H1 (cell line): ENCODE data around the gene SFXN1. TPM values are rescaled to one million over a fixed set of nuclear protein-coding genes. Genes with fewer than 3 reads are reported as not detected.

Experiments used
- ASH2L ChIP-seq: fragments of 200-600, 300-600 bp; sonication (generic); IDR thresholded peaks from one replicate; pipeline ENCODE4 v1.7.1; 2017; ENCODE audit warnings: low read length
- HDAC6 ChIP-seq: IDR thresholded peaks from one replicate; pipeline ENCODE4 v1.7.1; 2012; ENCODE audit warnings: low read depth, mild to moderate bottlenecking, inconsistent platforms, low read length, moderate library complexity
- PHF8 ChIP-seq: fragments of 200-600 bp; sonication (generic); conservative IDR thresholded peaks from 2 replicates; pipeline ENCODE4 v1.7.1; 2012; ENCODE audit warnings: low read depth, mild to moderate bottlenecking, inconsistent platforms, low read length, moderate library complexity
- SP2 ChIP-seq: IDR thresholded peaks from 2 replicates; pipeline ENCODE4 v1.6.1; 2012; ENCODE audit warnings: mild to moderate bottlenecking, low read length, inconsistent platforms
- SP4 ChIP-seq: IDR thresholded peaks from 2 replicates; pipeline ENCODE4 v1.6.1; 2012; ENCODE audit warnings: low read length, inconsistent platforms
- SRF ChIP-seq: IDR thresholded peaks from 2 replicates; pipeline ENCODE4 v1.6.1; 2011; ENCODE audit warnings: mild to moderate bottlenecking, low read depth, low read length, moderate library complexity
- TAF1 ChIP-seq: IDR thresholded peaks from 2 replicates; pipeline ENCODE4 v1.6.1; 2011; ENCODE audit warnings: mild to moderate bottlenecking, low read depth, low read length
- polyA plus RNA-seq, 7 experiments: library from polyadenylated mRNA; depleted of rRNA in 3 of 7; stranded (reverse) in 5 of 7; unstranded in 2 of 7; fragments of >200 nt in 5 of 7; fragments of 200-250 nt in 2 of 7; gene quantifications; 1 replicate in 5 of 7; 2 replicates in 1 of 7; 4 replicates in 1 of 7; pipeline versions ENCODE4 v1.2.1 to v1.2.3, GENCODE V29; 2011 to 2013; ENCODE audit warnings: missing spikeins in 2 of 7, mixed read lengths in 2 of 7
- total RNA-seq: library from RNA; stranded (reverse); fragmentation: NEBNext Ultra II Directional; extraction: Animal tissue kit (Norgen Biotek cat#: 25700); gene quantifications from 2 replicates; pipeline ENCODE4 v1.2.1, GENCODE V29; 2021
- TF ChIP-seq, protein P1 (sequence below): fragments of 300-600 bp; sonication (generic); IDR thresholded peaks from 2 replicates; pipeline ENCODE4 v1.7.1; 2012; ENCODE audit warnings: low read length, moderate library complexity, mild to moderate bottlenecking, inconsistent platforms; ENCODE audit not compliant: insufficient replicate concordance
- TF ChIP-seq, protein P2 (sequence below): IDR thresholded peaks from 2 replicates; pipeline ENCODE4 v1.6.1; 2011; ENCODE audit warnings: low read length, improper control_type of control experiment

SFXN1 gene
- total and polyA plus RNA-seq, 2 of the 8 experiments (the other 6 are each of a cell fraction or from before 2014, with no cell fraction given) = 72.7 to 97.6 TPM

- TF ChIP-seq, protein P1, sequence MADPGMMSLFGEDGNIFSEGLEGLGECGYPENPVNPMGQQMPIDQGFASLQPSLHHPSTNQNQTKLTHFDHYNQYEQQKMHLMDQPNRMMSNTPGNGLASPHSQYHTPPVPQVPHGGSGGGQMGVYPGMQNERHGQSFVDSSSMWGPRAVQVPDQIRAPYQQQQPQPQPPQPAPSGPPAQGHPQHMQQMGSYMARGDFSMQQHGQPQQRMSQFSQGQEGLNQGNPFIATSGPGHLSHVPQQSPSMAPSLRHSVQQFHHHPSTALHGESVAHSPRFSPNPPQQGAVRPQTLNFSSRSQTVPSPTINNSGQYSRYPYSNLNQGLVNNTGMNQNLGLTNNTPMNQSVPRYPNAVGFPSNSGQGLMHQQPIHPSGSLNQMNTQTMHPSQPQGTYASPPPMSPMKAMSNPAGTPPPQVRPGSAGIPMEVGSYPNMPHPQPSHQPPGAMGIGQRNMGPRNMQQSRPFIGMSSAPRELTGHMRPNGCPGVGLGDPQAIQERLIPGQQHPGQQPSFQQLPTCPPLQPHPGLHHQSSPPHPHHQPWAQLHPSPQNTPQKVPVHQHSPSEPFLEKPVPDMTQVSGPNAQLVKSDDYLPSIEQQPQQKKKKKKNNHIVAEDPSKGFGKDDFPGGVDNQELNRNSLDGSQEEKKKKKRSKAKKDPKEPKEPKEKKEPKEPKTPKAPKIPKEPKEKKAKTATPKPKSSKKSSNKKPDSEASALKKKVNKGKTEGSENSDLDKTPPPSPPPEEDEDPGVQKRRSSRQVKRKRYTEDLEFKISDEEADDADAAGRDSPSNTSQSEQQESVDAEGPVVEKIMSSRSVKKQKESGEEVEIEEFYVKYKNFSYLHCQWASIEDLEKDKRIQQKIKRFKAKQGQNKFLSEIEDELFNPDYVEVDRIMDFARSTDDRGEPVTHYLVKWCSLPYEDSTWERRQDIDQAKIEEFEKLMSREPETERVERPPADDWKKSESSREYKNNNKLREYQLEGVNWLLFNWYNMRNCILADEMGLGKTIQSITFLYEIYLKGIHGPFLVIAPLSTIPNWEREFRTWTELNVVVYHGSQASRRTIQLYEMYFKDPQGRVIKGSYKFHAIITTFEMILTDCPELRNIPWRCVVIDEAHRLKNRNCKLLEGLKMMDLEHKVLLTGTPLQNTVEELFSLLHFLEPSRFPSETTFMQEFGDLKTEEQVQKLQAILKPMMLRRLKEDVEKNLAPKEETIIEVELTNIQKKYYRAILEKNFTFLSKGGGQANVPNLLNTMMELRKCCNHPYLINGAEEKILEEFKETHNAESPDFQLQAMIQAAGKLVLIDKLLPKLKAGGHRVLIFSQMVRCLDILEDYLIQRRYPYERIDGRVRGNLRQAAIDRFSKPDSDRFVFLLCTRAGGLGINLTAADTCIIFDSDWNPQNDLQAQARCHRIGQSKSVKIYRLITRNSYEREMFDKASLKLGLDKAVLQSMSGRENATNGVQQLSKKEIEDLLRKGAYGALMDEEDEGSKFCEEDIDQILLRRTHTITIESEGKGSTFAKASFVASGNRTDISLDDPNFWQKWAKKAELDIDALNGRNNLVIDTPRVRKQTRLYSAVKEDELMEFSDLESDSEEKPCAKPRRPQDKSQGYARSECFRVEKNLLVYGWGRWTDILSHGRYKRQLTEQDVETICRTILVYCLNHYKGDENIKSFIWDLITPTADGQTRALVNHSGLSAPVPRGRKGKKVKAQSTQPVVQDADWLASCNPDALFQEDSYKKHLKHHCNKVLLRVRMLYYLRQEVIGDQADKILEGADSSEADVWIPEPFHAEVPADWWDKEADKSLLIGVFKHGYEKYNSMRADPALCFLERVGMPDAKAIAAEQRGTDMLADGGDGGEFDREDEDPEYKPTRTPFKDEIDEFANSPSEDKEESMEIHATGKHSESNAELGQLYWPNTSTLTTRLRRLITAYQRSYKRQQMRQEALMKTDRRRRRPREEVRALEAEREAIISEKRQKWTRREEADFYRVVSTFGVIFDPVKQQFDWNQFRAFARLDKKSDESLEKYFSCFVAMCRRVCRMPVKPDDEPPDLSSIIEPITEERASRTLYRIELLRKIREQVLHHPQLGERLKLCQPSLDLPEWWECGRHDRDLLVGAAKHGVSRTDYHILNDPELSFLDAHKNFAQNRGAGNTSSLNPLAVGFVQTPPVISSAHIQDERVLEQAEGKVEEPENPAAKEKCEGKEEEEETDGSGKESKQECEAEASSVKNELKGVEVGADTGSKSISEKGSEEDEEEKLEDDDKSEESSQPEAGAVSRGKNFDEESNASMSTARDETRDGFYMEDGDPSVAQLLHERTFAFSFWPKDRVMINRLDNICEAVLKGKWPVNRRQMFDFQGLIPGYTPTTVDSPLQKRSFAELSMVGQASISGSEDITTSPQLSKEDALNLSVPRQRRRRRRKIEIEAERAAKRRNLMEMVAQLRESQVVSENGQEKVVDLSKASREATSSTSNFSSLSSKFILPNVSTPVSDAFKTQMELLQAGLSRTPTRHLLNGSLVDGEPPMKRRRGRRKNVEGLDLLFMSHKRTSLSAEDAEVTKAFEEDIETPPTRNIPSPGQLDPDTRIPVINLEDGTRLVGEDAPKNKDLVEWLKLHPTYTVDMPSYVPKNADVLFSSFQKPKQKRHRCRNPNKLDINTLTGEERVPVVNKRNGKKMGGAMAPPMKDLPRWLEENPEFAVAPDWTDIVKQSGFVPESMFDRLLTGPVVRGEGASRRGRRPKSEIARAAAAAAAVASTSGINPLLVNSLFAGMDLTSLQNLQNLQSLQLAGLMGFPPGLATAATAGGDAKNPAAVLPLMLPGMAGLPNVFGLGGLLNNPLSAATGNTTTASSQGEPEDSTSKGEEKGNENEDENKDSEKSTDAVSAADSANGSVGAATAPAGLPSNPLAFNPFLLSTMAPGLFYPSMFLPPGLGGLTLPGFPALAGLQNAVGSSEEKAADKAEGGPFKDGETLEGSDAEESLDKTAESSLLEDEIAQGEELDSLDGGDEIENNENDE = no peak
- TF ChIP-seq ASH2L (no peak), HDAC6 (no peak), SRF (no peak), SP4 (no peak), TAF1 (no peak), PHF8 (no peak), SP2 (no peak)
- TF ChIP-seq, protein P2, sequence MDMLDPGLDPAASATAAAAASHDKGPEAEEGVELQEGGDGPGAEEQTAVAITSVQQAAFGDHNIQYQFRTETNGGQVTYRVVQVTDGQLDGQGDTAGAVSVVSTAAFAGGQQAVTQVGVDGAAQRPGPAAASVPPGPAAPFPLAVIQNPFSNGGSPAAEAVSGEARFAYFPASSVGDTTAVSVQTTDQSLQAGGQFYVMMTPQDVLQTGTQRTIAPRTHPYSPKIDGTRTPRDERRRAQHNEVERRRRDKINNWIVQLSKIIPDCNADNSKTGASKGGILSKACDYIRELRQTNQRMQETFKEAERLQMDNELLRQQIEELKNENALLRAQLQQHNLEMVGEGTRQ = no peak
- TF ChIP-seq, all 59 proteins: peak for 0
Measured at GRCh38 chr5:175523292-175523691, 44.9 kb downstream of the SFXN1 start (continued).
